ENCODE measurements around the gene CMIP.

- TF ChIP-seq CTCF (conservative IDR thresholded peaks at IDR 0.05 in 1 of 2, IDR thresholded peaks at IDR 0.05 in 1 of 2; ENCODE audit: extremely low read depth in 1 of 2, insufficient read depth in 1 of 2, low read depth in 1 of 2, low read length in 2 of 2): no peak
- no peak for TF ChIP-seq EZH2 (IDR thresholded peaks at IDR 0.05; ENCODE audit: borderline replicate concordance, low read length)
Observed at GRCh38 chr16:81715358-81716196, 271.0 kb downstream of the CMIP start.
